HFF-Myc (cell line): ENCODE data around the gene SMIM35.

ENCODE experiments used
- DNase-seq: peaks from one replicate; pipeline ENCODE4 v3.0.0-alpha.2; 2011; ENCODE audit warnings: low read depth; ENCODE audit errors: extremely low read depth
- H3K4me3 ChIP-seq: replicated peaks from 2 replicates; pipeline ENCODE4 v1.5.1; 2011; ENCODE audit warnings: low read depth, mild to moderate bottlenecking, control low read depth, low read length
- CTCF ChIP-seq: IDR thresholded peaks from 2 replicates; pipeline ENCODE4 v1.5.1; 2012; ENCODE audit warnings: mild to moderate bottlenecking, low read depth, low read length, control low read depth; ENCODE audit errors: missing control alignments

Gene SMIM35

GRCh38 chr11:117972044-117972443, 114.7 kb downstream of the SMIM35 start:
- no peak for TF ChIP-seq CTCF
- H3K4me3 ChIP-seq = no peak overlapping the region
- DNase-seq = no peak

GRCh38 chr11:117970400-117971024, 116.3 kb downstream of the SMIM35 start:
- TF ChIP-seq CTCF = no peak
- no peak for DNase-seq
- H3K4me3 ChIP-seq = no peak overlapping the region

- DNase-seq = no peak
- H3K4me3 ChIP-seq = no peak overlapping the region
- no peak for TF ChIP-seq CTCF
Observed at GRCh38 chr11:117969160-117969991, 117.4 kb downstream of the SMIM35 start.

- no peak for DNase-seq
- H3K4me3 ChIP-seq = no peak overlapping the region
- no peak for TF ChIP-seq CTCF
Observed at GRCh38 chr11:117966908-117967307, 119.9 kb downstream of the SMIM35 start.

- no peak for DNase-seq
- no peak for TF ChIP-seq CTCF
- no peak overlapping the region for H3K4me3 ChIP-seq
Observed at GRCh38 chr11:117962826-117963225, 123.9 kb downstream of the SMIM35 start.

- DNase-seq = no peak
- TF ChIP-seq CTCF = no peak
- H3K4me3 ChIP-seq = no peak overlapping the region
Observed at GRCh38 chr11:117961896-117962295, 124.9 kb downstream of the SMIM35 start.
